ENCODE results near the gene CHST11. TPM values are rescaled to one million over a fixed set of nuclear protein-coding genes. Genes with fewer than 3 reads are reported as not detected.
A peak's percentile ranks its signal among the peaks of the same experiment; 100 is the strongest.

CHST11 gene
- total and polyA plus RNA-seq, 9 of the 15 experiments (the other 6 are each of a cell fraction or from before 2014, with no cell fraction given) = 2.3 to 38.7 (median 15.0) TPM

GRCh38 chr12:104758771-104759170 is 302.0 kb downstream of the CHST11 start:
- no peak overlapping the region for H3K4me3 ChIP-seq
- ChIA-PET CTCF (ENCODE audit: low intra/inter-chr PET ratio) (no interaction called here), POLR2A (interaction anchor here (0.7 to 1.0 kb wide), 2 partner anchors 9 to 100 kb away, joined by 3 read pairs; no protein-coding TSS in a partner anchor)
- peaks cover 0 to 6% of the 10 kb centered on the region in 2 experiments; a peak in 1 of 5 replicates for H3K4me1 ChIP-seq (replicated peaks in 1 of 2; ENCODE audit: control insufficient read depth in 2 of 2, insufficient read depth in 2 of 2, low read length in 2 of 2)
- TF ChIP-seq ZBTB17 (CRISPR knock-in tag; IDR thresholded peaks at IDR 0.05) (peak; percentile 95), HNRNPH1 (optimal IDR thresholded peaks at IDR 0.05; ENCODE audit: low read depth, low read length) (no peak), ZNF23 (CRISPR knock-in tag; IDR thresholded peaks at IDR 0.05) (peak; percentile 88)
- TF ChIP-seq, protein P1, sequence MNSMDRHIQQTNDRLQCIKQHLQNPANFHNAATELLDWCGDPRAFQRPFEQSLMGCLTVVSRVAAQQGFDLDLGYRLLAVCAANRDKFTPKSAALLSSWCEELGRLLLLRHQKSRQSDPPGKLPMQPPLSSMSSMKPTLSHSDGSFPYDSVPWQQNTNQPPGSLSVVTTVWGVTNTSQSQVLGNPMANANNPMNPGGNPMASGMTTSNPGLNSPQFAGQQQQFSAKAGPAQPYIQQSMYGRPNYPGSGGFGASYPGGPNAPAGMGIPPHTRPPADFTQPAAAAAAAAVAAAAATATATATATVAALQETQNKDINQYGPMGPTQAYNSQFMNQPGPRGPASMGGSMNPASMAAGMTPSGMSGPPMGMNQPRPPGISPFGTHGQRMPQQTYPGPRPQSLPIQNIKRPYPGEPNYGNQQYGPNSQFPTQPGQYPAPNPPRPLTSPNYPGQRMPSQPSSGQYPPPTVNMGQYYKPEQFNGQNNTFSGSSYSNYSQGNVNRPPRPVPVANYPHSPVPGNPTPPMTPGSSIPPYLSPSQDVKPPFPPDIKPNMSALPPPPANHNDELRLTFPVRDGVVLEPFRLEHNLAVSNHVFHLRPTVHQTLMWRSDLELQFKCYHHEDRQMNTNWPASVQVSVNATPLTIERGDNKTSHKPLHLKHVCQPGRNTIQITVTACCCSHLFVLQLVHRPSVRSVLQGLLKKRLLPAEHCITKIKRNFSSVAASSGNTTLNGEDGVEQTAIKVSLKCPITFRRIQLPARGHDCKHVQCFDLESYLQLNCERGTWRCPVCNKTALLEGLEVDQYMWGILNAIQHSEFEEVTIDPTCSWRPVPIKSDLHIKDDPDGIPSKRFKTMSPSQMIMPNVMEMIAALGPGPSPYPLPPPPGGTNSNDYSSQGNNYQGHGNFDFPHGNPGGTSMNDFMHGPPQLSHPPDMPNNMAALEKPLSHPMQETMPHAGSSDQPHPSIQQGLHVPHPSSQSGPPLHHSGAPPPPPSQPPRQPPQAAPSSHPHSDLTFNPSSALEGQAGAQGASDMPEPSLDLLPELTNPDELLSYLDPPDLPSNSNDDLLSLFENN (IDR thresholded peaks at IDR 0.05; ENCODE audit: low read depth in 2 of 2, low read length in 2 of 2) = 0 out of 4 replicates have a peak, but pooled peaks of 1 of the 2 experiments have one; percentile 23
- TF ChIP-seq, protein P2, sequence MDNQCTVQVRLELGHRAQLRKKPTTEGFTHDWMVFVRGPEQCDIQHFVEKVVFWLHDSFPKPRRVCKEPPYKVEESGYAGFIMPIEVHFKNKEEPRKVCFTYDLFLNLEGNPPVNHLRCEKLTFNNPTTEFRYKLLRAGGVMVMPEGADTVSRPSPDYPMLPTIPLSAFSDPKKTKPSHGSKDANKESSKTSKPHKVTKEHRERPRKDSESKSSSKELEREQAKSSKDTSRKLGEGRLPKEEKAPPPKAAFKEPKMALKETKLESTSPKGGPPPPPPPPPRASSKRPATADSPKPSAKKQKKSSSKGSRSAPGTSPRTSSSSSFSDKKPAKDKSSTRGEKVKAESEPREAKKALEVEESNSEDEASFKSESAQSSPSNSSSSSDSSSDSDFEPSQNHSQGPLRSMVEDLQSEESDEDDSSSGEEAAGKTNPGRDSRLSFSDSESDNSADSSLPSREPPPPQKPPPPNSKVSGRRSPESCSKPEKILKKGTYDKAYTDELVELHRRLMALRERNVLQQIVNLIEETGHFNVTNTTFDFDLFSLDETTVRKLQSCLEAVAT (IDR thresholded peaks at IDR 0.05) = peak in 1 of 2 experiments; percentile 95; a peak in 2 of 4 replicates
- no peaks in the 10 kb centered on the region for H3K27me3 ChIP-seq (ENCODE audit: control insufficient read depth in 2 of 2, insufficient read depth in 2 of 2, low read length in 2 of 2)
- intact Hi-C loops (cut with micrococcal nuclease) (no loop called here), in situ Hi-C loops (cut with MboI) (no loop called here)
- WGBS (ENCODE audit: insufficient coverage, low coverage, missing lambda C conversion rate) = 84% methylated on average over 4 of the region's 4 CpGs
- no peak overlapping the region for H3K4me2 ChIP-seq (ENCODE audit: insufficient read depth, low read length)
- FAIRE-seq (no peak), ATAC-seq (no peak), DNase-seq (ENCODE audit: extremely low read depth in 1 of 4, low spot score in 3 of 4) (no peak)
- H2AFZ ChIP-seq (ENCODE audit: low read depth, low read length) = no peak overlapping the region
- H3K79me2 ChIP-seq (ENCODE audit: control insufficient read depth, insufficient read depth, low read length) = no peaks in the 10 kb centered on the region
- H3K27ac ChIP-seq (ENCODE audit: extremely low read depth, low read depth, low read length) = no peak overlapping the region
- no peaks in the 10 kb centered on the region for H3K9me1 ChIP-seq (ENCODE audit: control insufficient read depth, insufficient read depth, low read length)
- no peak overlapping the region for H3K9ac ChIP-seq (ENCODE audit: insufficient read depth in 1 of 2, low read depth in 2 of 2, low read length in 2 of 2)
- H3K9me3 ChIP-seq (replicated peaks; ENCODE audit: control insufficient read depth, insufficient read depth, low read depth, low read length) = no peaks in the 10 kb centered on the region
- H4K20me1 ChIP-seq (replicated peaks; ENCODE audit: control insufficient read depth, insufficient read depth, low read length) = no peaks in the 10 kb centered on the region
- peaks cover 21% of the 10 kb centered on the region; the same call in 2 of the 3 replicates for H3K36me3 ChIP-seq (ENCODE audit: control insufficient read depth, insufficient read depth, low read length)
- no TSS peak for BruUV-seq (replicated peaks)
